ENCODE data around the gene PLBD2. TPM values are rescaled to one million over a fixed set of nuclear protein-coding genes. Genes with fewer than 3 reads are reported as not detected.

The PLBD2 gene
- total and polyA plus RNA-seq, 4 donors, result 12.1 to 31.2 (median 19.6) TPM

DNA sequence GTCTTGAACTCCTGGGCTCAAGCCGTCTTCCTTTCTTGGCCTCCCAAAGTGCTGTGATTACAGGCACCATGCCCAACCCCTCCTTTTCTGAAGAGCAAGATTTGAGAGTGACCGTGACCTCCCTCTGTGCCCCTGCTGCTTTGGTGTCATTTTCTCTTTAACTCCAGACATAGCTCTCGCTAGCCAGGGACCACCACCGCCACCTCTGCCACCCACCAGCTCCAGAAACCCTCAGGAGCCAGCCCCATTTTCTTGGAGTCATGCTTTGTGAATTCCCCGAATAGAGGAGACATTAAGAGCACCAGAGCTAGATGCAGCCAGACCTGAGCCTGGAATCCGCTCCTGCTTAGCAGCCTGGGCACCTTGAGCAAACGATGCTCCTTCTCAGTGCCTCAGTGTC lies 81.9 kb downstream of the PLBD2 start:
- H3K27me3 ChIP-seq (ENCODE audit: control insufficient read depth in 4 of 4, insufficient read depth in 4 of 4, low read length in 3 of 4), result no peaks in the 10 kb centered on the region

More for the DNA sequence above, 81.9 kb downstream of the PLBD2 start:
- Histone ChIP-seq H3K4me1 (ENCODE audit: control insufficient read depth in 4 of 4, insufficient read depth in 4 of 4, low read length in 3 of 4) (no peaks in the 10 kb centered on the region), H3K27ac (ENCODE audit: low read depth in 1 of 2, low read length in 2 of 2) (no peak overlapping the region), H3K4me3 (ENCODE audit: low read depth in 1 of 3, low read length in 3 of 3) (no peak overlapping the region), H3K9me3 (ENCODE audit: control insufficient read depth in 4 of 4, low read length in 3 of 4) (no peaks in the 10 kb centered on the region), H3K36me3 (ENCODE audit: control insufficient read depth in 4 of 4, insufficient read depth in 3 of 4, low read depth in 1 of 4, low read length in 3 of 4) (peaks cover 0 to 8% (median 1%) of the 10 kb centered on the region in 4 donors), H3K9ac (ENCODE audit: low read depth in 1 of 2, low read length in 2 of 2) (no peak overlapping the region)
- TF ChIP-seq TAF1 (conservative IDR thresholded peaks at IDR 0.05) (no peak), RAD21 (IDR thresholded peaks at IDR 0.05) (no peak), EGR1 (IDR thresholded peaks at IDR 0.05; ENCODE audit: low read depth in 2 of 2) (no peak)
- 76% methylated on average over 7 of the region's 7 CpGs for WGBS
- DNase-seq (ENCODE audit: low spot score), result no peak

Other genes with a start within 250 kb of the PLBD2 start
- under 1 TPM; 0.25 to 0.33 TPM for gene RASAL1, start 222.8 kb upstream of the PLBD2 start, total RNA-seq
- gene RASAL1, start 222.8 kb upstream of the PLBD2 start, polyA plus RNA-seq, result under 1 TPM; 0.20 to 0.26 TPM
- gene CFAP73, start 208.9 kb upstream of the PLBD2 start, total RNA-seq, result under 1 TPM in 1 of 2 donors, not detected in 1; 0.19 TPM
- gene CFAP73, start 208.9 kb upstream of the PLBD2 start, polyA plus RNA-seq, result under 1 TPM in 1 of 2 donors, not detected in 1; 0.18 TPM
- 10 to 100 TPM; 20.2 to 20.5 TPM for gene DDX54, start 173.1 kb upstream of the PLBD2 start, total RNA-seq
- gene DDX54, start 173.1 kb upstream of the PLBD2 start, polyA plus RNA-seq, result 10 to 100 TPM; 22.8 to 28.4 TPM
- gene RITA1, start 172.9 kb upstream of the PLBD2 start, total RNA-seq, result 10 to 100 TPM; 10.6 to 13.8 TPM
- 10 to 100 TPM; 16.0 to 18.1 TPM for gene RITA1, start 172.9 kb upstream of the PLBD2 start, polyA plus RNA-seq
- gene TPCN1, start 137.1 kb upstream of the PLBD2 start, total RNA-seq, result 10 to 100 TPM; 11.1 to 19.2 TPM
- 10 to 100 TPM in 1 of 2 donors, 1 to 10 TPM in 1; 8.6 to 16.4 TPM for gene TPCN1, start 137.1 kb upstream of the PLBD2 start, polyA plus RNA-seq
- 10 to 100 TPM; 13.7 to 23.8 TPM for gene SLC8B1, start 23.5 kb upstream of the PLBD2 start, total RNA-seq
- gene SLC8B1, start 23.5 kb upstream of the PLBD2 start, polyA plus RNA-seq, result 10 to 100 TPM in 1 of 2 donors, 1 to 10 TPM in 1; 9.9 to 14.7 TPM
- gene SDS, start 45.3 kb downstream of the PLBD2 start, total RNA-seq, result 10 to 100 TPM in 1 of 2 donors, under 1 TPM in 1; 0.65 to 70.4 TPM
- 100 to 1,000 TPM in 1 of 2 donors, 10 to 100 TPM in 1; 85.3 to 433 TPM for gene SDS, start 45.3 kb downstream of the PLBD2 start, polyA plus RNA-seq
- gene SDSL, start 63.8 kb downstream of the PLBD2 start, total RNA-seq, result 10 to 100 TPM; 22.4 to 25.9 TPM
- gene SDSL, start 63.8 kb downstream of the PLBD2 start, polyA plus RNA-seq, result 10 to 100 TPM; 41.4 to 93.1 TPM
- gene LHX5, start 113.3 kb downstream of the PLBD2 start, total RNA-seq, result not detected
- not detected for gene LHX5, start 113.3 kb downstream of the PLBD2 start, polyA plus RNA-seq